Esophagus squamous epithelium (tissue), 4 donors: ENCODE data around the gene ALMS1.

Source experiments
- CTCF ChIP-seq, 6 experiments: fragments of 450-650 bp in 4 of 6; fragments of 200-600 bp in 2 of 6; sonication (generic) in 2 of 6; IDR thresholded peaks; one replicate each; pipeline ENCODE4 v1.5.1; 2016 to 2019; ENCODE audit warnings: antibody characterized with exemption in 6 of 6, mild to moderate bottlenecking in 4 of 6, moderate library complexity in 4 of 6
- POLR2A ChIP-seq, 4 donors: fragments of 450-650 bp; IDR thresholded peaks; one replicate each; pipeline ENCODE4 v1.6.1; 2017; ENCODE audit warnings: antibody characterized with exemption in 4 of 4, mild to moderate bottlenecking in 4 of 4, moderate library complexity in 3 of 4

- TF ChIP-seq CTCF (IDR thresholded peaks at IDR 0.05): no peak
- no peak for TF ChIP-seq POLR2A (IDR thresholded peaks at IDR 0.05)
Observed at GRCh38 chr2:73426176-73426575, 40.5 kb downstream of the ALMS1 start.
